Ureter (tissue), 1 donor: ENCODE data around the gene TCAP. TPM values are rescaled to one million over a fixed set of nuclear protein-coding genes. Genes with fewer than 3 reads are reported as not detected.

ENCODE experiments used
- DNase-seq: peaks from one replicate; pipeline ENCODE4 v3.0.0-alpha.2; 2020; ENCODE audit warnings: low spot score
- total RNA-seq: library from RNA; stranded (reverse); gene quantifications from one replicate; pipeline ENCODE4 v1.2.4, GENCODE V29; 2023
- donor health status: DM: yes; HTN: yes; CAD: no.

TCAP gene
- total RNA-seq, 1 donor from 2014 or later: 0.81 TPM

DNA sequence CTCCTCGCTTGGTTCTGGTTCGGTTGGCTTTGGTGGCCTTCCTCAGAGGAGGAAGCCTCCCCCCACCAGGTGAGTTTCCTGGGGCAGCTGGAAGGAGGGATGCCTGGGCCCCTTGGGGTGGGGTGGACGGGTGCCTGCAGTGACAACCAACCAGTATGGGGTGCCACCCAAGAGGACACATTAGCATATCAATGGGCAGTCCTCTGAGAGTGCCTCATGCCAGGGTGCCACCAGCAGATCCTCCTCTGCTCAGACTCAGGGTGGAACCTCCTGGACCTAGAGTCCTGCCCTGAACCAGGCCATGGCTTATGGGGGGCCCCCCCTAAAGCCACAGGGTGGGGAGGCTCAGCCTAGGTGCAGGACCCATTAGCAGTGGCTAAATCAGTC is 35.7 kb upstream of the TCAP start:
- DNase-seq: no peak

DNA sequence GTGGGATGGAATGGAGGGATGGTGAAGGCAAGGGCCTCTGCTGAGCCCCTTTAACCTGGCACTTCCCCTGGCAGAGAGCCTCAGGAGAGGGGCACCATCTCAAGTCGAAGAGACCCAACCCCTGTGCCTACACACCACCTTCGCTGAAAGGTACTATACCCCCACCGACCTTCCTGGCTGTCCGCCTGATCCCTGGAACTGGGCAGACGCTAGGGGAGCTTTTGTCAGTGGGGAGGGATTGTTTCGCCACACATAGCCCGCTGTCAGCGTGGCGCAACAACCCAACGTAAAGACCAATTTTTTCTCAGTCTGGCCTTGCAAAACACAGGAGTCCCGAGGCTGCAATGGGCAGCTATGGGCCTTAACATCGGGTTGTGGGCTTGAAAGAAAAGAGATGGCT is 35.3 kb upstream of the TCAP start:
- no peak for DNase-seq

DNA sequence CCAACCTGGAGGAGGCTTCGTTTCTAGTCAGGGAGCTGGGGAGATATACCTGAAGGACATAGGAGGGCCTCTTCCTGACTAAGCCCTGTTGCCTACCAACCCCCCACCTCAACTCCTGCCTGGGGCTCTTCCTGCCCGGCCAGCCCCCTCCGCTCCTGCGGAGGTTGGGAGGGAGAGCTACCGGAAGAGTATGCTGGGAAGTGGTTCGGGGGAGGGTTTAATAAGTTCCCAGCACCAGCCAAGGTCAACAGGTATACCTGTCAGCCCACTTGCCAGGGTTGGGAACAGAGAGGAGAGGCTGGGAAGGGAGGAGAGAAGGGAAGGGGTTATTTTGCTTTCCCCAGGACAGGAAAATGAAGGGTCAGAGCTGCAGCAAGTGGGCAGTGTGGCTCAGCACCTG is 33.7 kb upstream of the TCAP start:
- DNase-seq: no peak

DNA sequence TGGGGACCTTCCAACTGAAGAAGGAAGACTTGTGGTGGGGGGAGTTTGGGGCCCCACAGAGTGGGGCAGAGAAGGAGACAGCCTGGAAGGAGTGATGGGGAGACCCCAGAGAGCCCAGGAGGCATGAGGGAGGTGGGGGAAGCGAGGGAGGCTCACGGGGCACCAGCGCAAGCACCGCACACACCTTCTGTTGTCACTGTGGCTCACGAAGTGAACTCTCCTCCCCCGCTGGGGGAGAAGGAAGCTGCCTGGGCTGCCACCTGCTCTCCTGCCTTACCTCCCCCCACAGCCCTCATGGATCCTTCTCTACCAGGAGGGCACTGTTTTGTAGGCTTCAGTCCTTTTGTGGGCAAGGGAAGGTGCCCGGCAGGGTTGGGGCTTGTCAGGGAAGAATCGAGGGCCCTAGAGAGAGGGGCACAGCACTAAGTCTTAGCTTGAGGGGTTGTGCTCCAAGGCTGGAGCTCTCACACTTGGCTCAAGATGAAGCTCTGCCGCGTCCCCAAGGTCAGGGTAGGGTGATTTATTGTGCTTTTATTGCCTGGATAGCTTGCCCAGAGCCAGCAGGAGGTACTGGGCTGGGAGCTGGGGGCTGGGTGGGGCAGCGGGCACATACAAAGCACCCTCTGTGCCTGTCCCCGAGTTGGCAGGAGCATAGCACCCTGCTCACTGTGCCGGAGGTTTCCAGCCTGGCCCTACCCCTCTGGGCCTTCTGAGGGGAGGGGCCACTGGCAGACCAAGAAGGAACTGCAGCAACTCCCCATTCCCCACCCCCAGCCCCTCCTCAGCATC is 32.8 kb upstream of the TCAP start:
- peak; percentile 75 for DNase-seq

DNA sequence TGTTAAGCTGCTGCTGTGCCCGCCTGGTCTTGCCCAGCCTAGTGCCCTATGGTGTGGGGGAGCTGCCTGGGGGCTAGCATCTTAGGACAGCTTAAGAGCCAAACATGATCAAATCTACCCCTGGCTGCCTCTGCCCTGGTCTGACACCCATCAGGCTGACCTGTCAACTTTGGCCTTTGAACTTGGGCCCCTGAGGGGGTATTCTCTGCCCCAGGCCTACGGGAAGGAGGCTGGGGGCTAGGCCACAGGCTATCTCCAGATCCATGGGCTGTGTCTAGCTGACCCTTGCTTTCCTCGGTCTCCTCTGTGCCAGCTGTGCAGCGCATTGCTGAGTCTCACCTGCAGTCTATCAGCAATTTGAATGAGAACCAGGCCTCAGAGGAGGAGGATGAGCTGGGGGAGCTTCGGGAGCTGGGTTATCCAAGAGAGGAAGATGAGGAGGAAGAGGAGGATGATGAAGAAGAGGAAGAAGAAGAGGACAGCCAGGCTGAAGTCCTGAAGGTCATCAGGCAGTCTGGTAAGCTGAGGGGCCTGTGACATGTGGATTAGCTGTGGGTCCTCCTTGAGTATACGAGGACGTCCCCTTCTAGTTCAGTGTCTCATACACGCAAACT is 31.5 kb upstream of the TCAP start:
- no peak for DNase-seq

DNA sequence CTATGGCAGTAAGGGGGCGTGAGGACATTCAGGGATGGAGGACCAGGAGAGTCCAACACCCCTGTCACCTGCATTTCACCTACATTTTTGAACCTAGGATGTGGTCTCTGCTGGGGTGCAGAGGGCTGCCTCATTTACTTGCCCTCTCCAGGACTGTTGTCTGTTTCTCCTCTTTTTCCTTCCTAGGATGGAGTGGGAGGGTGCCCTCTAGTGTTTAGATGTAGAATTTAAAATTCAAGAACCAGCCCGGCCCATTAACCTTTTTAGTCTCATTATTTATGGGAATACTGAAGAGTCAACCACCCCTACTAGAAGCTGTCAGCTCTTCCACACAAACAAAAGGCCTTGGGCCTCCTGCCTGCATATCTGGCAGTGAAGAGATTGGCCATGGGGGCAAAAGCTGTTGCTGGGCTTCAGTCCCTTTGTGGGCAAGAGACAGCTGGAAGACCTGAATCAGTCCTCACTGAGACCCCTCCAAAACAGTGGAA is 30.7 kb upstream of the TCAP start:
- no peak for DNase-seq

DNA sequence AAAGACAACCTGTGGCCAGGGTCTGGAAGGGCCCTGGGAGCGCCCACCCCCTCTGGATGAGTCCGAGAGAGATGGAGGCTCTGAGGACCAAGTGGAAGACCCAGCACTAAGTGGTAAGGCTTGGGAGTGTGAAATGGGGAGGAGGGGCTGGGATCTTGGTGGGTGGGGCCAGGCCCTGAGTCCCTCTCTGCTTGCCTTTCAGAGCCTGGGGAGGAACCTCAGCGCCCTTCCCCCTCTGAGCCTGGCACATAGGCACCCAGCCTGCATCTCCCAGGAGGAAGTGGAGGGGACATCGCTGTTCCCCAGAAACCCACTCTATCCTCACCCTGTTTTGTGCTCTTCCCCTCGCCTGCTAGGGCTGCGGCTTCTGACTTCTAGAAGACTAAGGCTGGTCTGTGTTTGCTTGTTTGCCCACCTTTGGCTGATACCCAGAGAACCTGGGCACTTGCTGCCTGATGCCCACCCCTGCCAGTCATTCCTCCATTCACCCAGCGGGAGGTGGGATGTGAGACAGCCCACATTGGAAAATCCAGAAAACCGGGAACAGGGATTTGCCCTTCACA is 29.5 kb upstream of the TCAP start:
- DNase-seq: no peak

DNA sequence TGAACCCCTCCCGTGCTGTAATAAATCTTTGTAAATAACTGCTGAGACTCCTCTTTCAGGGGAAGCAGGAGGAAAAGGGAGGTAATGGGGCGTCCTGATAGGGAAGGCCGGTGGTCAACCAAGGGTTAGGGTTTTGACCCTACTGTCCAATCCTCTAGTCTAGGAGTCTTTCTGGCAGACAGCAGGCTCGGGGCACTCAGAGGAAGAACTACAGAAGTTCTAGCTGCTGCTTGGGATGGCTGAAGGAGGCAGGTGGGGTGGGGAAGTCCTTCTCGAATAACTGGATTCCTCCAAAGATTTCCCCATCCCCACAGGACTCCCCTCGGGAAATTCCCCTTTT is 28.6 kb upstream of the TCAP start:
- no peak for DNase-seq

DNA sequence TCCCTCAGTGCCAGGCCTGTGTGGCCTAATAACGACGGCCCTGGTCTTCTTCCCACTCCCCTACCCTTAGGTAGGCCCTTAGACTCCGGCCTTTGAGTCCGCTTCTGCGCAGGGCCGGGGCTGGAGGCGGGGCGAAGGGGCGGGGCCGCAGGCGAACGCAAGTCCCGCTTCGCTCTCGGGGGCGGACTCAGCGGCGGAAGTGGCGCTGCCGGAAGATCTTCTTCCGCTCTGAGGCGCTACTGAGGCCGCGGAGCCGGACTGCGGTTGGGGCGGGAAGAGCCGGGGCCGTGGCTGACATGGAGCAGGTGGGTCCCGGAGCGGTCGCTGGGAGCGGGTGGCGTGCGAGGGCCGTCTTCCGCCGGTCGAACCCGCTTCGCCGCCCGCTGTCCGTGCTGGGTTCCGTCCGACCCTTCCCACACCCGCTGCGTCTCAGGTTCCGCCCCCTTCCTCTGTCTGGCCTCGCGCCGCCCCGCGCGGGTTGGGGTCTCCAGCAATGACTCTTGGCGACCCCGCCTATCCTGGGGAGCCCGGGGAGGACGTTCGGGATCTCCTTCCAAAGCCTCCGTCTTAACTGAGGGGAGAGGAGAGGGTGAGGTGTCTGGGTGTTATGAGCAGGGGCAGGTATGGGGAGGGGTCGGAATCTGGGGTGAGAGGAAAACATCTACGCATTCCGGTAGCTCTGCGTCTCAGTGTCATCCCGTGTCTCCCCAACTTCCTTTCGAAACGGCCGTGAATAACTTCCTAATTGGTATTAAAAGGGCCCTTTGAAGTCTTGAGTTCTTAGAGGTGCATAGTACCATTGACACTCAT is 28.0 kb upstream of the TCAP start, which contains the start of gene STARD3:
STARD3 (plus strand) TSS at position 218 of the 810 bp plus-strand sequence. CDS start 16,388 bp downstream, outside the sequence.
- peak; percentile 94 for DNase-seq

DNA sequence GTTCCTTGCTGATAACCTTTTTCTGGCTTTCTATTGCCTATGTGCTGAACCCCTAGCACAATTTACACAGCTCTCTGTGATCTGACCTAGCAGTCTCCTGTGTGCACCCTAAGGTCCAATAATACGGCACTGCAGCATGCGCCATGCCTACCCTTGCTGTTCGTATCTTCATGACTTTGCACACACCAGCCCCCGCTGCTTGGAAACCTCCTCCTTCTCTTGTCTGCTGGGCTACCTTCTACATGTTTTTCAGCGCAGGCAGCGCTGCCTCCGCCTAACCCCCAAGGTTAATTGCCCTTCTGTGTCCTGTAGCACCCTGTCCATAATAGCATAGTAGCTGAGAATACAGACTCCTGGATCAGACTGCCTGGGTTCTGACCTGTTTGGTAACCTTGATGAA is 26.8 kb upstream of the TCAP start:
- DNase-seq: no peak

DNA sequence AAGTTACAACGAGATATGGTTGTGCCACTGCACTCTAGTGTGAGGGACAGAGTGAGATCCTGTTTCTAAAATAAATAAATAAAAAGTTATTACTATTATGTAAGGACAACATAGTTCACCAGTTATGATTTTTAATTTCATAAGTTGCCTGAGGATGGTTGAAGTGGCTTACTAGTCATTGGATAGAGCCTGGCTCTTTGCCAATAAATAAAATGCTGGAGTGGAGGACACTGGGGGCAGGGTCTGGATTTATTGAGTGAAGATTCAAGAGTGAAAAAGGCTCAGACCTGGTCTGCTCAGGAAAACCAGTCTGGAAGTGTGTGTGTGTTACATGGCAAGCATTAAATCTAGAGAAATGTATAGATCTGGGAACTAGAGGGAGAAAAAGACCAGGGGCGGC is 26.1 kb upstream of the TCAP start:
- DNase-seq: no peak

DNA sequence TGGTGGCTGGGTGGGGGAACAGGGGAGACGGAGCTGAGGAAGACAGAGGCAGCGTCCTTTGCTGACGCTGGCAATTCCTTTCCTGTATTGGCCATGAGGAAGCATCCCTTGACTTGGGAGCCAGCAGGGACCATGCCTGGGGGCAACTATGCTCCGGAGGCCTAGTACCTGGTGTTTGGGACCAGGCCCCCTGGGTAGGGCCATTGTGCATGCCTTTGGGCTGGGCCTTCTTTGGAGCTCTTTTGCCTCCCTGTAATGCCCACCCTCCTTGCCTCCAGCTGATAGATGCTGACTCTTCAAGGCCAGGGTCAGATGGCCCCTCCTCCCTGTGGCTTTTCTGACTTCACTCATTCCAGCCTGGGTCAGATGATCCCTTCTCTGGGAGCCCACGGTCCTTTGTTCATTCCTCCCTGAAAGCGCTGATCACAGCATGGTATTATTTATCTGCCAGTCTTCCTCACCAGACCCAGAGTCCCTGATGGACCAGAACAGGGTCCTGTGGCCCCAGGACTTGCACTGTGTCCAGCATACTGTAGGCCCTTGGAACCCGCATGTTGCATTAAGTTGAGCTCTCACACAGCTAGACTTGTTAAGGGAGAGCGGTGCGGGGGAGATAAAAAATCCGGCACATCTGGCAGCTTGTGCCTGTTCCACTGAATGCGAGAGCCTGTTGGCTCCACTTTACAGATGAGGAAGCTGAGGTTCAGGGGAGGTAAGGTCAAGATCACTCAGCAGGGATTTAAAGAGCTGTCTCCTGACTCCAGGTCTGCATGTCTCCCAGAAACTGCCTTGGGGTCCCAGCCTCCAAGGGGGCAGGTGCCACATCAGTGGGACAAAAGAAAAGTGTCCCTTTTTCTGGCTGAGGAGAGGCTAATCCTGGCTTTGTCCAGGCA is 25.3 kb upstream of the TCAP start:
- DNase-seq: no peak

DNA sequence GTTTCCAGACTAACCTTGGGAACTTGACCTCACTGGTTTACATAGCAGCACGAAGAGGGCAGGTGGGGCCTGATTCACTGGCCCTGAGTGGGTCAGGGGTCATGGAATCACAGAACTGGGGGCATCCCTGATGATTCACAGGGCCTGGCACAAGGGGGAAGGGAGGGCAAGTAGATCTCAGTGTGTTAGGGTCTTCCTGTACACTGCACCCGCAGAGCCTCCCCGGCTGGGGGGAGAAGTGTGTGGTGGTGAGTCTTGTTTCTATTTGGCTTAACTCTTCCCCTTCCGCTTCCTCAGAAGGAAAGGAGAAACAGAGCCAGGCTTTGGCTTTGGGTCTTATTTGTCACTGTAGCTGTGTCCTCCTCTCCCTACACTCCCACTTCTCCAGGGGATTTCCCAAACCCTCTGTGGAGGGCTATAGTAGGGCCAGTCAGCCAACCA is 24.5 kb upstream of the TCAP start:
- no peak for DNase-seq

DNA sequence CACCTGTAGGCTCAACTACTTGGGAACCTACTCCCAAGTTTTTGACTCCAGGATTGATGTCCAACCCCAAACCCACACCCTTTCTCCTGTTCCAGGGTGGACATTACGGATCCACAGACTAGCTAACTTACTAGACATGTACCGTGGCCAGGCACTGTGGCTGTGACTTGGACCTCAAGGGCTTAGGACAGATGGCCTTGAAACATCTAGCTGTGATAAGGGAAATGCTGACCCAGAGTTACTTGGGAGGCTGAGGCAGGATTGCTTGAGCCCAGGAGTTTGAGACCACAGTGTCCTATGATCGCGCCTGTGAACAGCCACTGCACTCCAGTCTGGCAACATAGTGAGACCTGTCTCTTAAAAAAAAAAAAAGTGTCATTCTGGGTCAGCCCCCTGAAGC is 24.1 kb upstream of the TCAP start:
- no peak for DNase-seq

DNA sequence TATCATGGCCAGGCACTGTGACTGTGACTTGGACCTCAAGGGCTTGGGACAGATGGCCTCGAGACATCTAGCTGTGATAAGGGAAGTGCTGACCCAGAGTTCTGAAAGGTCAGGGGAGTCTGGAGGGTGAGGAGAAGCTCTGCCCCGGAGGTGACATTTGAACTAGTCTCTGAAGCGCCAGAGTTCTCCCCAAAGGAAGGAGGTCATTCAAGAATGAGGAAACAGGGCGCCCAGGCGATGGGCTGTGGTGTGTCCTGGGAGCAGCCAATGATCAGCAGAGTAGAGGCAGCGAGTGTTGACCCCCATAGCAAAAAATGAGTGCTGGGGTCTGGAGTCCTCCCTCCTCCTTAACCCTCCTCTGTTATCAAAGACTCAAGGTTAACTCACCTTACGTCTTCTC is 23.3 kb upstream of the TCAP start:
- DNase-seq: no peak

DNA sequence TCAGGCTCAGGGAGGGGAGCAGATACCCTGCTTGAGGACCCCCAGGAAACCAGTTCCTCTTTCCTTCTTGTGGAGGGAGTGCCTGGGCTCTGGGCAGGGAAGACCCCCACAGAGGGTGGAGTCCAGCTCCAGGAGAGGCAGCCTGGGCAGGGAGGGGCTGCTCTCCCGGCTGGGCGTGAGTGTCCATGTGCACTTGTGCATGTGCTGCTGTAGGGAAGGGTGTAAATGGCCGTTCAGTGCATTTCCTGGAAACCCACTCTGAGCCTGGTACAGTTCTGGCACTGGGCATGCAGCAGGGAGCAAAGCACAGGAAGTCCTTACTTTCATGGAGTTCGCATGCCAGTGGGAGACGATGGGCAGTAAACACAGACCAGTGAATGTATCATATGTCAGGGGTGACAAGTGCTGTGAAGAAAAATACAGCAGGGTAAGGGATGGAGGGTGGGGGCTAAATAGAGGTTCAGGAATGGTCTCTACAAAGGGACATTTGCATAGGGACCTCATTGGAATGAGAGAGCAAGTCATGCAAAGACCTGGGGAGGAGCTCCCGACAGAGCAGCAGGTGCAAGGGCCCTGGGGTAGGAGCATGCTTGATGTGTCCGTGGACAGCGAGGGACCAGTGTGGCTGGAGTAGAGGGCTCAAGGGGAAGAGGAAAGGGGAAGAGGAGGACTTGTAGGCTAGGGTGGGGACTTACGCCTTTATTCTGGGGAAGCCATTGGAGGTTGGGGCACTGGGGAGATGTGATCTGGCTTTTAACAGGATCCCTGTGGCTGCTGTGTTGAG is 22.7 kb upstream of the TCAP start:
- no peak for DNase-seq

DNA sequence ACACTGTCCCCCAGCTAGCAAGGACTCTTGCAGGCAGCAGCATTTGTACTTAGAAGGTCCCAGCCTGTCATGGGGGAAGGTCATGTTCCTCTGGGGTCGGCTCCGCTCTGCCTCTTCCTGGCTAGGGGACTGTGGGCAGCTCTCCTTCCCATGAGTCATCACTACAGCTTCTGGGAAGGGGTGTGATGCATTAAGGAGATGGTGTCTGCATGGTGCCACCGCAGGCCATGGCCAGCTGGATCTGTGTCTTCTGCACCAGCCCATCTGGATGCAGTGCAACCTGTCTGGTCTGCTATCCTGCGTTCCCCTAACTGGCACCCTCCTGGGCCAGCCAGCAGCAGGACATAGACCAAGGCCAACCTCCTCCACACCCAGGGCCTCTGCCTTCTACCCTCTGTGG is 21.9 kb upstream of the TCAP start:
- DNase-seq: no peak

DNA sequence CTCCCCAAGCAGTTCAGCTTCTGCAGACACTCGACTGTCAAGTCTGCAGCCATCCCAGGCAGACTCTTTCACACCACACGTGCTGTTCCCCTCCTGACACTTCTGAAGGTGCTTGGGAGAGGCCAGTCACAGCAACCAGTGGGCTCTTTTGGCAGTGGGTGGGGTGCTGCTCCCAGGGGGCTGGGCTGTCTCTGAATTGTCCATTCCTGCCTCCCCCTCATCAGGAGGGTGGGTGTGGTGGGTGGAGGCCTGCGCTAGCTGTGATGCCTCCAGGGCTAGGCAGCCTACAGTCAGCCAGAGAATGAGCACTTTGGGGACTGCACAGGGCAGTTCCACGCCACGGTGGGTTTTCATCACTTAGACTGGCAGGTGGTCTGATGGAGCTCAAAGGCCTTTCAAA is 17.9 kb upstream of the TCAP start:
- no peak for DNase-seq

DNA sequence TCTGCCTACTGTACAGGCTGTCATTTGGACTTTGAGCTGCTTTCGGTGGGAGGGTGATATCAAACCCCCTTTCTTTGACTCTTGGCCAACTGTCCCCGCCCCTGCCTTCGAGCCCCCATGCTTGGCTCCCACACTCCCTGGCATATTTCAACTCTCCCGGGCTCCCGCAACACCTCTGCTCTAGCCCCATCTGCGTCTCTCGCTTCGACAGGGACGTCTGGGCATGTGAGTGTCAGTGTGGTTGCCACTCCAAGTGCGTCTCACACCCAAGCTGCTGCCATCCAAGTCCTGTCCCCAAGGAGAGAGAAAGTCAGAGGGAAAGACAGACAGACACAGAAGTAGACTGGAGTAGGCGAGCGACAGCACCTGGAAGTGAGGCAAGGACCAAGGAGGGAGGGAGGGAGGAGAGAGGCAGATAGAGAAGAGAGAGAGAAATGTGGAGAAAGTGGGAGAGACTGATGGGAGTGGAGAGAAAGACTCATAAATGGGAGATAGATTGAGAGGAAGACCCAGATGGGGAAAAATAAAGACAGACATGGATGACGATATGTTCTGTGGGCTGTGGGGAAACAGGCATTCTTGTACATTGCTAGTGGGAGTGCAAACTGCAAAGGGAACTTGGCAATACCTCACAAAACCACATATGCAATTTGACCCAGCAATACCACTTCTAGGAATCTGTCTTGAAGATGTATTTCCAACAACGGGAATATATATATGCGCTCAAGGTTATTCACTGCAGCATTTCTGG is 16.4 kb upstream of the TCAP start:
- no peak for DNase-seq

DNA sequence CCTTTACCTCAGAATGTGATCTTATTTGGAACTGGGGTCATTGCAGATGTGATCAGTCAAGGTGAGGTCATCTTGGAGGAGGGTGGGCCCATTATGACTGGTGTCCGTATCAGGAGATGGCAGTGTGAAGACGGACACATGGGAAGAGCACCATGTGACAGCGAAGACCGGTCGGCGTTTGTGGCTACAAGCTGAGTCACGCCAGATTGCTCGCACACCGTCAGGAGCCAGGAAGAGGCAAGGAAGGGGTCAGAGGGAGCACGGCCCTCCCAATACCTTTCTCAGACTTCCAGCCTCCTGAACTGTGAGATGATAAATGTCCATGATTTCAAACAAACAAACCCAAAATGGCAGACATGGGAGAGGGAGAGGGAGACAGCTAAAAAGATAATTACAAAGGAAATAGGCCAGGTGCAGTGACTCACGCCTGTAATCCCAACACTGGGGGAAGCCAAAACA is 15.0 kb upstream of the TCAP start:
- no peak for DNase-seq
